ENCODE measurements around the gene OTX2.

DNA sequence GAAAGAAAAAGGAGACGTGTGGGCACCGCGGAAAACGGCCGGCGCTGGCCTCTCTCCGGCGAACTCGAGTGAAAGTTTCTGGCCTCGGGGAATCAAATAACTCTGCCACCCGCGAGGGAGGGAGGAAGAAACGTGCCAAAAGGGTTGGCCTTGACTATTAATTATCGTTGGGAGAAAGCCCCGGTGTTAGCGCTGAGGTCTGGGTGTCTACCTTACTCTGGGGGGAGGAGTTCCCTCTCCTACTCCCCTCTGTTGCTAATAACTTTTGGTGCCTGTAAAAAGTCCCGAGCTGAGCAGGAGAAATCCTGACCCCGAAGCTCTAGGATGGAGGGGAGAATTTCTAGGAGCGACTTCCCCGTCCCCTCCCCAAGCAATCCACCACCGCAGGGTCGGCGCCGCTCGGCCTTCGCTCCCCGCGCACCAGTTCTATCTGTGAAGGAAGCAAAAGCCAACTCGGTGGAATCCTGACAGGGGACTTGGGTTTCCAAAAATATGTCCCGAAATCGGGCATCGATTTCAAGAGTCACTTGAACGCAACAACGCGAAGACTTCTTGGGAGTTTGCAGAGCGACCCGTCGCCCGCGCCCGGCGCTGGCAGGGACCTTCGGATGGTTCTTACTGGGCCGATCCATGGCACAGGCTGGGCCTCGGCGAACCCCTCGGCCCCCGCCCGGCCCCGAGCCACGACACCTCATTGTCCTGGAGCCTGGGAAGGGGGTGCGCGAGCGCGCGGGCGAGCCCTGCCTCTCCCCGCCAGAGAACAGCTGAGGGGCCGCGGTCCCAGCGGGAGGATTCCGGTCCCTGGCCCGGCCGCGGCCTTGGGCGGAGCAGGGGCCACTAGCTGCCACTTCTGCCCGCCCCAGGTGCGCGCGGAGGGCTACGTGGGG is 1.7 kb downstream of the OTX2 start:
- TF ChIP-seq, protein P1, sequence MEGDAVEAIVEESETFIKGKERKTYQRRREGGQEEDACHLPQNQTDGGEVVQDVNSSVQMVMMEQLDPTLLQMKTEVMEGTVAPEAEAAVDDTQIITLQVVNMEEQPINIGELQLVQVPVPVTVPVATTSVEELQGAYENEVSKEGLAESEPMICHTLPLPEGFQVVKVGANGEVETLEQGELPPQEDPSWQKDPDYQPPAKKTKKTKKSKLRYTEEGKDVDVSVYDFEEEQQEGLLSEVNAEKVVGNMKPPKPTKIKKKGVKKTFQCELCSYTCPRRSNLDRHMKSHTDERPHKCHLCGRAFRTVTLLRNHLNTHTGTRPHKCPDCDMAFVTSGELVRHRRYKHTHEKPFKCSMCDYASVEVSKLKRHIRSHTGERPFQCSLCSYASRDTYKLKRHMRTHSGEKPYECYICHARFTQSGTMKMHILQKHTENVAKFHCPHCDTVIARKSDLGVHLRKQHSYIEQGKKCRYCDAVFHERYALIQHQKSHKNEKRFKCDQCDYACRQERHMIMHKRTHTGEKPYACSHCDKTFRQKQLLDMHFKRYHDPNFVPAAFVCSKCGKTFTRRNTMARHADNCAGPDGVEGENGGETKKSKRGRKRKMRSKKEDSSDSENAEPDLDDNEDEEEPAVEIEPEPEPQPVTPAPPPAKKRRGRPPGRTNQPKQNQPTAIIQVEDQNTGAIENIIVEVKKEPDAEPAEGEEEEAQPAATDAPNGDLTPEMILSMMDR (IDR thresholded peaks at IDR 0.05), result no peak
- no peak for TF ChIP-seq POLR2A (IDR thresholded peaks at IDR 0.05)
- no peak for TF ChIP-seq EP300 (IDR thresholded peaks at IDR 0.05)

Data from tibial nerve (tissue), 4 donors.